K562 (cell line): ENCODE measurements around the gene PDE4D. TPM values are rescaled to one million over a fixed set of nuclear protein-coding genes. Genes with fewer than 3 reads are reported as not detected.

Experiments
- ATAC-seq: fragments of 200-7000 bp; cut with Tn5 transposase; 3 replicates; pipeline ENCODE4 v1.9.1; 2020; ENCODE audit warnings: moderate library complexity
- BruUV-seq: library from RNA; stranded (reverse); fragments of 400-500 nt; replicated peaks from 2 replicates; lab custom pipeline; 2021; lab: Mats Ljungman, UMichigan
- CTCF ChIA-PET: fragments of 300-600 bp; formaldehyde crosslinking; extraction: SDS; loops from one replicate; lab custom pipeline; 2021; ENCODE audit warnings: low intra/inter-chr PET ratio; lab: Yijun Ruan, JAX
- POLR2A ChIA-PET: fragments of 300-600, 350-650 bp; sonication (Branson Sonifier 250); formaldehyde crosslinking; extraction: SDS; loops from one replicate; lab custom pipeline; 2021; ENCODE audit warnings: antibody characterized with exemption, inconsistent platforms; lab: Yijun Ruan, JAX
- DNase-seq, 4 experiments: peaks; one replicate each; pipeline versions ENCODE4 v3.0.0 to v3.0.0-alpha.2; 2011 to 2018; ENCODE audit warnings: low spot score in 3 of 4, mixed read lengths in 3 of 4; ENCODE audit errors: extremely low read depth in 1 of 4
- FAIRE-seq: peaks from 2 replicates; lab custom pipeline; 2011; peaks lifted over from hg19 to GRCh38; lab: Jason Lieb, UNC
- H2AFZ ChIP-seq: 2 replicates; pipeline ENCODE4 v1.6.0; 2011; ENCODE audit warnings: low read depth, low read length, control low read depth, inconsistent platforms
- H3K27ac ChIP-seq: fragments of 200-600 bp; 3 replicates; pipeline ENCODE4 v1.8.0; 2011; ENCODE audit warnings: low read depth, mild to moderate bottlenecking, control low read depth, inconsistent platforms, low read length, moderate library complexity, mixed read lengths; ENCODE audit errors: extremely low read depth
- H3K27me3 ChIP-seq, 2 experiments: fragments of 300-600 bp in 1 of 2; 2 replicates in 1 of 2; 3 replicates in 1 of 2; pipeline versions ENCODE4 v1.6.0 to v1.8.0; 2011; ENCODE audit warnings: inconsistent platforms in 2 of 2, low read length in 2 of 2, mild to moderate bottlenecking in 1 of 2, mixed read lengths in 1 of 2, moderate library complexity in 1 of 2; ENCODE audit not compliant: control insufficient read depth in 2 of 2, insufficient read depth in 2 of 2
- H3K36me3 ChIP-seq: fragments of 300-600 bp; 3 replicates; pipeline ENCODE4 v1.8.0; 2011; ENCODE audit warnings: mild to moderate bottlenecking, low read length, inconsistent platforms; ENCODE audit not compliant: control insufficient read depth, insufficient read depth
- H3K4me1 ChIP-seq, 2 experiments: fragments of 200-600 bp in 1 of 2; replicated peaks in 1 of 2; 2 replicates in 1 of 2; 3 replicates in 1 of 2; pipeline versions ENCODE4 v1.5.1 to v1.8.0; 2011; ENCODE audit warnings: inconsistent platforms in 2 of 2, low read length in 2 of 2, mild to moderate bottlenecking in 1 of 2, mixed read lengths in 1 of 2, moderate library complexity in 1 of 2; ENCODE audit not compliant: control insufficient read depth in 2 of 2, insufficient read depth in 2 of 2
- H3K4me2 ChIP-seq: 2 replicates; pipeline ENCODE4 v1.6.1; 2011; ENCODE audit warnings: low read length, control low read depth, inconsistent platforms, mixed read lengths; ENCODE audit not compliant: insufficient read depth
- H3K4me3 ChIP-seq: fragments of 200-600 bp; sonication (generic), shearing (Covaris generic); 2 replicates; pipeline ENCODE4 v1.5.1; 2016; ENCODE audit warnings: control low read depth, inconsistent platforms
- H3K79me2 ChIP-seq: fragments of 200-600 bp; 3 replicates; pipeline ENCODE4 v1.8.0; 2011; ENCODE audit warnings: low read length, inconsistent platforms; ENCODE audit not compliant: control insufficient read depth, insufficient read depth
- H3K9ac ChIP-seq, 2 experiments: 2 replicates each; pipeline versions ENCODE4 v1.6.0 to v1.6.1; 2011; ENCODE audit warnings: low read depth in 2 of 2, low read length in 2 of 2, control low read depth in 1 of 2, inconsistent platforms in 1 of 2, mild to moderate bottlenecking in 1 of 2, mixed read lengths in 1 of 2; ENCODE audit not compliant: insufficient read depth in 1 of 2
- H3K9me1 ChIP-seq: one replicate; pipeline ENCODE4 v1.6.0; 2011; ENCODE audit warnings: inconsistent platforms, mild to moderate bottlenecking, low read length, moderate library complexity; ENCODE audit not compliant: control insufficient read depth, insufficient read depth
- H3K9me3 ChIP-seq: replicated peaks from 2 replicates; pipeline ENCODE4 v1.5.1; 2011; ENCODE audit warnings: low read depth, low read length, inconsistent platforms; ENCODE audit not compliant: control insufficient read depth, insufficient read depth
- H4K20me1 ChIP-seq: replicated peaks from 2 replicates; pipeline ENCODE4 v1.6.1; 2011; ENCODE audit warnings: low read length, inconsistent platforms, mixed read lengths; ENCODE audit not compliant: control insufficient read depth, insufficient read depth
- C11orf30 ChIP-seq: fragments of 450-650 bp; IDR thresholded peaks from 2 replicates; pipeline ENCODE4 v1.6.1; 2016; ENCODE audit warnings: low read depth, mild to moderate bottlenecking
- CTBP1 ChIP-seq: fragments of 450-650 bp; IDR thresholded peaks from 2 replicates; pipeline ENCODE4 v1.6.1; 2016; ENCODE audit warnings: borderline replicate concordance
- CTCFL ChIP-seq: IDR thresholded peaks from 2 replicates; pipeline ENCODE4 v1.6.1; 2011; ENCODE audit warnings: borderline replicate concordance, low read depth, mild to moderate bottlenecking, moderate library complexity, low read length; ENCODE audit not compliant: insufficient read depth, poor library complexity, severe bottlenecking
- MITF ChIP-seq: IDR thresholded peaks from 2 replicates; pipeline ENCODE4 v1.6.1; 2014; ENCODE audit warnings: antibody characterized with exemption
- TAF7 ChIP-seq: fragments of 450-650 bp; IDR thresholded peaks from 2 replicates; pipeline ENCODE4 v1.6.1; 2016; ENCODE audit warnings: missing genetic modification characterization, missing compliant biosample characterization
- TBL1XR1 ChIP-seq, 2 experiments: IDR thresholded peaks; 2 replicates each; pipeline ENCODE4 v1.6.1; 2012; ENCODE audit warnings: improper control_type of control experiment in 2 of 2, low read length in 2 of 2, mild to moderate bottlenecking in 1 of 2
- ZMIZ1 ChIP-seq, 2 experiments: fragments of 150-350 bp in 1 of 2; IDR thresholded peaks; 2 replicates each; pipeline ENCODE4 v1.6.1; 2012 to 2016; ENCODE audit warnings: low read depth in 2 of 2, low read length in 2 of 2, mild to moderate bottlenecking in 1 of 2, moderate library complexity in 1 of 2
- ZNF316 ChIP-seq: fragments of 450-650 bp; IDR thresholded peaks from 2 replicates; pipeline ENCODE4 v1.6.1; 2016
- WGBS: fragments of 100-300 bp; shearing (Covaris generic); methylation state at CpG from one replicate; pipeline ENCODE4 v1.1.6; 2016; ENCODE audit warnings: low coverage, mixed read lengths; ENCODE audit not compliant: insufficient coverage; ENCODE audit errors: missing lambda C conversion rate; 5-methylcytosine and 5-hydroxymethylcytosine counted together
- in situ Hi-C: fragments of 300-500 bp; cut with MboI; formaldehyde crosslinking; loops from 4 replicates; pipeline ENCODE4 v1.15.0; 2018; ENCODE audit warnings: inconsistent platforms, mixed read lengths
- intact Hi-C: fragments of 100-400 bp; cut with micrococcal nuclease; formaldehyde crosslinking; loops from 2 replicates; pipeline ENCODE4 v1.14.2; 2022
- polyA plus RNA-seq, 8 experiments: library from polyadenylated mRNA; depleted of rRNA in 4 of 8; stranded (reverse) in 5 of 8; unstranded in 3 of 8; fragments of >200 nt; fragmentation: Nextera tagmentation in 2 of 8; fragmentation: Illumina TruSeq in 1 of 8; extraction: Ambion mirVana in 2 of 8; extraction: Trizol in 1 of 8; gene quantifications; 2 replicates each; pipeline versions ENCODE4 v1.2.1 to v1.2.3, GENCODE V29; 2011 to 2014; ENCODE audit warnings: inconsistent platforms in 1 of 8, missing spikeins in 1 of 8
- total RNA-seq, 7 experiments: library from RNA; depleted of rRNA in 6 of 7; stranded (reverse); fragments of >200 nt in 6 of 7; fragmentation: Illumina TruSeq in 2 of 7; extraction: Trizol in 2 of 7; gene quantifications; 2 replicates each; pipeline versions ENCODE4 v1.2.1 to v1.2.3, GENCODE V29; 2011 to 2021; ENCODE audit warnings: low replicate concordance in 1 of 7

PDE4D gene
- total and polyA plus RNA-seq, 9 of the 15 experiments (the other 6 are each of a cell fraction or from before 2014, with no cell fraction given): 0.04 to 0.46 (median 0.13) TPM

DNA sequence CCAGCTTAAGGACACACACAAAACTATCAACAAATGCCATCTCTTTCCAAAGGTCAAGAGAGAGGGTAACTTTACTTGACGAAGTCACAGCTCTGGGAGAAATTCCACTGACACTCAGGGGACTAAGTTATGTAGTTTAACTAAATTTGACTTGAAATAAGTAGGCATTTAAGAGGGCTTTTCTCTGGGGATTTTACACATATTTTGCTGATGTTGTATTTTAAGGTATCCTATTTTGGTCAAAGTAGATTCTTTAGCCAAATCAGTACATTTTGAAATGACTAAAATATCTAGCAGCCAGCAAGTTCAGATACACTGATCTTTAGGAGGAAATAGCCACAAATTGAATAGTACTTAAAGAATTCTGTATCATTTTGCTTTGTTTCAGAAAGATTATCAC is 652.0 kb downstream of the PDE4D start:
- Histone ChIP-seq H3K4me3 (no peak overlapping the region), H3K9me1 (no peaks in the 10 kb centered on the region), H4K20me1 (no peaks in the 10 kb centered on the region), H3K9ac (no peak overlapping the region), H3K27me3 (no peaks in the 10 kb centered on the region), H3K4me2 (no peak overlapping the region)
- POLR2A ChIA-PET: no interaction called here
- no peak for DNase-seq
- TF ChIP-seq ZNF316: peak; percentile 24; the same call in 1 of the 2 replicates
- TF ChIP-seq MITF: no peak
- peak; percentile 23; the same call in 1 of the 2 replicates for TF ChIP-seq C11orf30
- TF ChIP-seq CTBP1: no peak
- TF ChIP-seq ZMIZ1 (IDR thresholded peaks at IDR 0.05; ENCODE audit: low read depth in 2 of 2, low read length in 2 of 2): no peak
- TF ChIP-seq TAF7 (tag): no peak
- no peak for TF ChIP-seq CTCFL
- no peak for TF ChIP-seq TBL1XR1 (IDR thresholded peaks at IDR 0.05; ENCODE audit: low read length in 2 of 2)
- TF ChIP-seq, all 486 proteins: peak for 2
- no peaks in the 10 kb centered on the region for H3K9me3 ChIP-seq
- no peak overlapping the region for H2AFZ ChIP-seq
- ATAC-seq (no peak), FAIRE-seq (no peak)
- H3K36me3 ChIP-seq: no peaks in the 10 kb centered on the region
- in situ Hi-C loops: no loop called here
- H3K4me1 ChIP-seq: no peaks in the 10 kb centered on the region
- CTCF ChIA-PET: no interaction called here
- H3K79me2 ChIP-seq: no peaks in the 10 kb centered on the region
- no peak overlapping the region for H3K27ac ChIP-seq
- BruUV-seq: no TSS peak
- intact Hi-C loops: no loop called here
- WGBS: 0% methylated on average over 1 of the region's 1 CpG
